Measurements from ENCODE around the gene STK17A. TPM values are rescaled to one million over a fixed set of nuclear protein-coding genes. Genes with fewer than 3 reads are reported as not detected.
A peak's percentile ranks its signal among the peaks of the same experiment; 100 is the strongest.
"Not testable (repeated sequence)": the region's sequence is repeated elsewhere in the genome, so short reads cannot be mapped to it uniquely, and the experiment has no call there.

Gene STK17A
- polyA plus RNA-seq, 2 donors, result 7.4 to 9.8 TPM

GRCh38 chr7:43583424-43584194, 701 bp downstream of the STK17A start:
- Histone ChIP-seq H3K9me3 (ENCODE audit: control insufficient read depth in 2 of 2, insufficient read depth in 1 of 2, low read depth in 1 of 2, low read length in 1 of 2) (no peaks in the 10 kb centered on the region), H3K4me1 (ENCODE audit: control insufficient read depth in 2 of 2, insufficient read depth in 2 of 2, low read length in 1 of 2) (no peaks in the 10 kb centered on the region), H3K36me3 (ENCODE audit: control insufficient read depth in 2 of 2, insufficient read depth in 2 of 2, low read length in 1 of 2) (no peaks in the 10 kb centered on the region), H3K27ac (ENCODE audit: low read depth in 2 of 2, low read length in 1 of 2) (peak overlapping the region; percentile 91 to 98), H3K4me3 (ENCODE audit: low read depth in 1 of 2, low read length in 2 of 2) (peak overlapping the region; percentile 95 to 97), H3K27me3 (ENCODE audit: control insufficient read depth in 1 of 2, insufficient read depth in 2 of 2, low read length in 2 of 2) (no peaks in the 10 kb centered on the region)
- 0% methylated on average over 57 to 66 of the region's 66 CpGs for WGBS, 2 donors

GRCh38 chr7:43584195-43584586, 1.3 kb downstream of the STK17A start:
- peak overlapping the region; percentile 91 to 98 for H3K27ac ChIP-seq (ENCODE audit: low read depth in 2 of 2, low read length in 1 of 2)
- no peaks in the 10 kb centered on the region for H3K9me3 ChIP-seq (ENCODE audit: control insufficient read depth in 2 of 2, insufficient read depth in 1 of 2, low read depth in 1 of 2, low read length in 1 of 2)
- H3K4me1 ChIP-seq (ENCODE audit: control insufficient read depth in 2 of 2, insufficient read depth in 2 of 2, low read length in 1 of 2), result no peaks in the 10 kb centered on the region
- peak overlapping the region; percentile 95 to 97 for H3K4me3 ChIP-seq (ENCODE audit: low read depth in 1 of 2, low read length in 2 of 2)
- no peaks in the 10 kb centered on the region for H3K36me3 ChIP-seq (ENCODE audit: control insufficient read depth in 2 of 2, insufficient read depth in 2 of 2, low read length in 1 of 2)
- H3K27me3 ChIP-seq (ENCODE audit: control insufficient read depth in 1 of 2, insufficient read depth in 2 of 2, low read length in 2 of 2), result no peaks in the 10 kb centered on the region
- 9 to 13% methylated on average over 8 of the region's 8 CpGs for WGBS, 2 donors

GRCh38 chr7:43584733-43585132, 1.8 kb downstream of the STK17A start:
- H3K36me3 ChIP-seq (ENCODE audit: control insufficient read depth in 2 of 2, insufficient read depth in 2 of 2, low read length in 1 of 2); H3K27ac ChIP-seq (ENCODE audit: low read depth in 2 of 2, low read length in 1 of 2); H3K9me3 ChIP-seq (ENCODE audit: control insufficient read depth in 2 of 2, insufficient read depth in 1 of 2, low read depth in 1 of 2, low read length in 1 of 2); H3K4me1 ChIP-seq (ENCODE audit: control insufficient read depth in 2 of 2, insufficient read depth in 2 of 2, low read length in 1 of 2); H3K27me3 ChIP-seq (ENCODE audit: control insufficient read depth in 1 of 2, insufficient read depth in 2 of 2, low read length in 2 of 2): not testable (repeated sequence)
- 65 to 66% methylated on average over 11 of the region's 11 CpGs for WGBS, 2 donors
- peak overlapping the region; percentile 6 to 95 for H3K4me3 ChIP-seq (ENCODE audit: low read depth in 1 of 2, low read length in 2 of 2)

- no peaks in the 10 kb centered on the region for H3K36me3 ChIP-seq (ENCODE audit: control insufficient read depth in 2 of 2, insufficient read depth in 2 of 2, low read length in 1 of 2)
- no peaks in the 10 kb centered on the region for H3K4me1 ChIP-seq (ENCODE audit: control insufficient read depth in 2 of 2, insufficient read depth in 2 of 2, low read length in 1 of 2)
- 25 to 37% methylated on average over 2 of the region's 2 CpGs for WGBS, 2 donors
- H3K27ac ChIP-seq (ENCODE audit: low read depth in 2 of 2, low read length in 1 of 2), result no peak overlapping the region
- H3K4me3 ChIP-seq (ENCODE audit: low read depth in 1 of 2, low read length in 2 of 2), result peak overlapping the region in 1 of 2 donors; percentile 2
- H3K27me3 ChIP-seq (ENCODE audit: control insufficient read depth in 1 of 2, insufficient read depth in 2 of 2, low read length in 2 of 2), result no peaks in the 10 kb centered on the region
- no peaks in the 10 kb centered on the region for H3K9me3 ChIP-seq (ENCODE audit: control insufficient read depth in 2 of 2, insufficient read depth in 1 of 2, low read depth in 1 of 2, low read length in 1 of 2)
Observed at GRCh38 chr7:43585562-43585961, 2.7 kb downstream of the STK17A start.

- Histone ChIP-seq H3K27ac (ENCODE audit: low read depth in 2 of 2, low read length in 1 of 2) (no peak overlapping the region), H3K4me3 (ENCODE audit: low read depth in 1 of 2, low read length in 2 of 2) (no peak overlapping the region), H3K4me1 (ENCODE audit: control insufficient read depth in 2 of 2, insufficient read depth in 2 of 2, low read length in 1 of 2) (no peaks in the 10 kb centered on the region), H3K9me3 (ENCODE audit: control insufficient read depth in 2 of 2, insufficient read depth in 1 of 2, low read depth in 1 of 2, low read length in 1 of 2) (no peaks in the 10 kb centered on the region), H3K27me3 (ENCODE audit: control insufficient read depth in 1 of 2, insufficient read depth in 2 of 2, low read length in 2 of 2) (no peaks in the 10 kb centered on the region), H3K36me3 (ENCODE audit: control insufficient read depth in 2 of 2, insufficient read depth in 2 of 2, low read length in 1 of 2) (no peaks in the 10 kb centered on the region)
- 28 to 40% methylated on average over 4 of the region's 4 CpGs for WGBS, 2 donors
Observed at GRCh38 chr7:43586251-43586900, 3.5 kb downstream of the STK17A start.

GRCh38 chr7:43588477-43589132, 5.7 kb downstream of the STK17A start:
- no peak overlapping the region for H3K4me3 ChIP-seq (ENCODE audit: low read depth in 1 of 2, low read length in 2 of 2)
- H3K9me3 ChIP-seq (ENCODE audit: control insufficient read depth in 2 of 2, insufficient read depth in 1 of 2, low read depth in 1 of 2, low read length in 1 of 2), result no peaks in the 10 kb centered on the region
- 87 to 89% methylated on average over 5 of the region's 5 CpGs for WGBS, 2 donors
- no peaks in the 10 kb centered on the region for H3K27me3 ChIP-seq (ENCODE audit: control insufficient read depth in 1 of 2, insufficient read depth in 2 of 2, low read length in 2 of 2)
- no peak overlapping the region for H3K27ac ChIP-seq (ENCODE audit: low read depth in 2 of 2, low read length in 1 of 2)
- H3K36me3 ChIP-seq (ENCODE audit: control insufficient read depth in 2 of 2, insufficient read depth in 2 of 2, low read length in 1 of 2), result no peaks in the 10 kb centered on the region
- H3K4me1 ChIP-seq (ENCODE audit: control insufficient read depth in 2 of 2, insufficient read depth in 2 of 2, low read length in 1 of 2), result no peaks in the 10 kb centered on the region

- Histone ChIP-seq H3K4me1 (ENCODE audit: control insufficient read depth in 2 of 2, insufficient read depth in 2 of 2, low read length in 1 of 2) (peaks cover 0 to 2% of the 10 kb centered on the region in 2 donors), H3K27me3 (ENCODE audit: control insufficient read depth in 1 of 2, insufficient read depth in 2 of 2, low read length in 2 of 2) (no peaks in the 10 kb centered on the region), H3K36me3 (ENCODE audit: control insufficient read depth in 2 of 2, insufficient read depth in 2 of 2, low read length in 1 of 2) (no peaks in the 10 kb centered on the region), H3K9me3 (ENCODE audit: control insufficient read depth in 2 of 2, insufficient read depth in 1 of 2, low read depth in 1 of 2, low read length in 1 of 2) (no peaks in the 10 kb centered on the region), H3K4me3 (ENCODE audit: low read depth in 1 of 2, low read length in 2 of 2) (no peak overlapping the region), H3K27ac (ENCODE audit: low read depth in 2 of 2, low read length in 1 of 2) (no peak overlapping the region)
Observed at GRCh38 chr7:43589133-43589478, 6.2 kb downstream of the STK17A start.

GRCh38 chr7:43589728-43590127, 6.8 kb downstream of the STK17A start:
- Histone ChIP-seq H3K27ac (ENCODE audit: low read depth in 2 of 2, low read length in 1 of 2) (no peak overlapping the region), H3K27me3 (ENCODE audit: control insufficient read depth in 1 of 2, insufficient read depth in 2 of 2, low read length in 2 of 2) (no peaks in the 10 kb centered on the region), H3K36me3 (ENCODE audit: control insufficient read depth in 2 of 2, insufficient read depth in 2 of 2, low read length in 1 of 2) (no peaks in the 10 kb centered on the region), H3K9me3 (ENCODE audit: control insufficient read depth in 2 of 2, insufficient read depth in 1 of 2, low read depth in 1 of 2, low read length in 1 of 2) (no peaks in the 10 kb centered on the region), H3K4me3 (ENCODE audit: low read depth in 1 of 2, low read length in 2 of 2) (no peak overlapping the region), H3K4me1 (ENCODE audit: control insufficient read depth in 2 of 2, insufficient read depth in 2 of 2, low read length in 1 of 2) (peaks cover 0 to 2% of the 10 kb centered on the region in 2 donors)
- 87 to 88% methylated on average over 3 of the region's 3 CpGs for WGBS, 2 donors

- Histone ChIP-seq H3K27me3 (ENCODE audit: control insufficient read depth in 1 of 2, insufficient read depth in 2 of 2, low read length in 2 of 2) (no peaks in the 10 kb centered on the region), H3K36me3 (ENCODE audit: control insufficient read depth in 2 of 2, insufficient read depth in 2 of 2, low read length in 1 of 2) (no peaks in the 10 kb centered on the region), H3K4me1 (ENCODE audit: control insufficient read depth in 2 of 2, insufficient read depth in 2 of 2, low read length in 1 of 2) (peaks cover 0 to 2% of the 10 kb centered on the region in 2 donors), H3K27ac (ENCODE audit: low read depth in 2 of 2, low read length in 1 of 2) (peak overlapping the region in 1 of 2 donors; percentile 18), H3K4me3 (ENCODE audit: low read depth in 1 of 2, low read length in 2 of 2) (no peak overlapping the region), H3K9me3 (ENCODE audit: control insufficient read depth in 2 of 2, insufficient read depth in 1 of 2, low read depth in 1 of 2, low read length in 1 of 2) (no peaks in the 10 kb centered on the region)
- 54 to 75% methylated on average over 2 of the region's 2 CpGs for WGBS, 2 donors
Observed at GRCh38 chr7:43590862-43591557, 8.1 kb downstream of the STK17A start.

Data from esophagus (tissue), 2 donors.